OCI-LY3 (cell line): ENCODE measurements around the gene PAK4.

Source experiments
- H2AFZ ChIP-seq: fragments of 200-600, 300-600 bp; shearing (Covaris generic); 2 replicates; pipeline ENCODE4 v1.6.0; 2014; ENCODE audit warnings: antibody characterized with exemption, low read depth, low read length
- H3K27ac ChIP-seq: fragments of 200-600, 300-600 bp; sonication (generic); 2 replicates; pipeline ENCODE4 v1.5.1; 2014; ENCODE audit warnings: mild to moderate bottlenecking, low read length, moderate library complexity, mixed read lengths
- H3K27me3 ChIP-seq: fragments of 200-600, 300-600 bp; sonication (generic); 2 replicates; pipeline ENCODE4 v1.6.1; 2014; ENCODE audit warnings: low read depth, low read length, mixed read lengths
- H3K36me3 ChIP-seq: fragments of 200-600, 300-600 bp; sonication (generic); replicated peaks from 2 replicates; pipeline ENCODE3; 2014; ENCODE audit warnings: low read depth, low read length, mixed read lengths
- H3K4me1 ChIP-seq: fragments of 300-600, 200-600 bp; sonication (generic); 2 replicates; pipeline ENCODE4 v1.6.1; 2014; ENCODE audit warnings: low read length, mixed read lengths
- H3K4me2 ChIP-seq: fragments of 200-600, 300-600 bp; sonication (generic); 2 replicates; pipeline ENCODE4 v1.6.1; 2014; ENCODE audit warnings: low read length, mixed read lengths
- H3K4me3 ChIP-seq: fragments of 300-600, 200-600 bp; sonication (generic); 2 replicates; pipeline ENCODE4 v1.5.1; 2014; ENCODE audit warnings: antibody characterized with exemption, mild to moderate bottlenecking, low read length, moderate library complexity
- H3K79me2 ChIP-seq: fragments of 300-600, 200-600 bp; shearing (Covaris generic); 2 replicates; pipeline ENCODE4 v1.6.1; 2014; ENCODE audit warnings: mild to moderate bottlenecking, low read length, mixed read lengths
- H3K9ac ChIP-seq: fragments of 300-600, 200-600 bp; shearing (Covaris generic); 2 replicates; pipeline ENCODE4 v1.6.0; 2014; ENCODE audit warnings: mild to moderate bottlenecking, low read length, moderate library complexity
- H3K9me3 ChIP-seq: fragments of 200-600, 300-600 bp; shearing (Covaris generic); 2 replicates; pipeline ENCODE4 v1.6.1; 2014; ENCODE audit warnings: low read length, mixed read lengths; ENCODE audit not compliant: insufficient read depth
- H4K20me1 ChIP-seq: fragments of 200-600, 300-600 bp; sonication (generic); 2 replicates; pipeline ENCODE4 v1.6.1; 2016; ENCODE audit warnings: low read length, mixed read lengths; ENCODE audit not compliant: insufficient read depth
- CTCF ChIP-seq: fragments of 200-600, 300-600 bp; sonication (generic); IDR thresholded peaks from 2 replicates; pipeline ENCODE4 v1.5.1; 2014; ENCODE audit warnings: antibody characterized with exemption, low read length, low read depth
- EZH2phosphoT487 ChIP-seq: fragments of 200-600 bp; shearing (Covaris generic); IDR thresholded peaks from 2 replicates; pipeline ENCODE4 v1.6.1; 2018; ENCODE audit warnings: antibody characterized with exemption, mixed run types, low read depth

Gene PAK4

GRCh38 chr19:39186391-39186790 is 60.8 kb downstream of the PAK4 start:
- Histone ChIP-seq H3K36me3 (no peaks in the 10 kb centered on the region), H3K27me3 (no peaks in the 10 kb centered on the region), H3K79me2 (no peaks in the 10 kb centered on the region), H3K9ac (no peak overlapping the region), H3K4me3 (no peak overlapping the region), H3K27ac (no peak overlapping the region), H2AFZ (no peak overlapping the region), H3K9me3 (no peaks in the 10 kb centered on the region), H3K4me2 (no peak overlapping the region), H3K4me1 (no peaks in the 10 kb centered on the region), H4K20me1 (no peaks in the 10 kb centered on the region)
- no peak for TF ChIP-seq CTCF
- TF ChIP-seq EZH2phosphoT487, result no peak

- H3K36me3 ChIP-seq, result no peaks in the 10 kb centered on the region
- no peak overlapping the region for H2AFZ ChIP-seq
- no peak overlapping the region for H3K9ac ChIP-seq
- no peak for TF ChIP-seq CTCF
- TF ChIP-seq EZH2phosphoT487, result no peak
- H3K4me1 ChIP-seq, result no peaks in the 10 kb centered on the region
- H3K9me3 ChIP-seq, result no peaks in the 10 kb centered on the region
- no peaks in the 10 kb centered on the region for H4K20me1 ChIP-seq
- H3K27ac ChIP-seq, result no peak overlapping the region
- H3K79me2 ChIP-seq, result no peaks in the 10 kb centered on the region
- H3K4me2 ChIP-seq, result no peak overlapping the region
- no peaks in the 10 kb centered on the region for H3K27me3 ChIP-seq
- H3K4me3 ChIP-seq, result no peak overlapping the region
Observed at GRCh38 chr19:39187552-39187943, 62.0 kb downstream of the PAK4 start.

- Histone ChIP-seq H3K27me3 (no peaks in the 10 kb centered on the region), H3K79me2 (no peaks in the 10 kb centered on the region), H3K9me3 (no peaks in the 10 kb centered on the region), H3K4me3 (no peak overlapping the region), H3K36me3 (no peaks in the 10 kb centered on the region), H2AFZ (no peak overlapping the region), H4K20me1 (no peaks in the 10 kb centered on the region), H3K4me1 (no peaks in the 10 kb centered on the region), H3K4me2 (no peak overlapping the region), H3K9ac (no peak overlapping the region), H3K27ac (no peak overlapping the region)
- no peak for TF ChIP-seq CTCF
- no peak for TF ChIP-seq EZH2phosphoT487
Observed at GRCh38 chr19:39188960-39189359, 63.4 kb downstream of the PAK4 start.

- no peak overlapping the region for H3K4me3 ChIP-seq
- no peak overlapping the region for H3K4me2 ChIP-seq
- H3K36me3 ChIP-seq, result no peaks in the 10 kb centered on the region
Observed at GRCh38 chr19:39190768-39191167, 65.2 kb downstream of the PAK4 start.

More at GRCh38 chr19:39190768-39191167, 65.2 kb downstream of the PAK4 start:
- Histone ChIP-seq H3K27ac (no peak overlapping the region), H2AFZ (no peak overlapping the region), H3K9ac (no peak overlapping the region), H3K79me2 (no peaks in the 10 kb centered on the region), H3K27me3 (peaks cover 7% of the 10 kb centered on the region), H3K9me3 (no peaks in the 10 kb centered on the region), H3K4me1 (no peaks in the 10 kb centered on the region), H4K20me1 (no peaks in the 10 kb centered on the region)
- no peak for TF ChIP-seq CTCF
- no peak for TF ChIP-seq EZH2phosphoT487
